GM18499 (cell line): ENCODE data around the gene TRIM77.
"Not testable (repeated sequence)": the region's sequence is repeated elsewhere in the genome, so short reads cannot be mapped to it uniquely, and the experiment has no call there.

Experiments used
- ATAC-seq: cut with Tn5 transposase; IDR thresholded peaks from one replicate; pipeline ENCODE4 v1.9.1; 2021; ENCODE audit warnings: moderate number of reproducible peaks; ENCODE audit not compliant: insufficient read depth, unreplicated experiment

TRIM77 gene

GRCh38 chr11:89709999-89710398, at the start of gene TRIM77:
Gene TRIM77 (plus strand): TSS chr11:89710299. CDS start chr11:89710299, 0 bp downstream.
- ATAC-seq, result not testable (repeated sequence)

GRCh38 chr11:89667001-89667400, 43.1 kb upstream of the TRIM77 start:
- no peak for ATAC-seq

- not testable (repeated sequence) for ATAC-seq
Measured at GRCh38 chr11:89668158-89668557, 41.9 kb upstream of the TRIM77 start.

GRCh38 chr11:89669586-89669985, 40.5 kb upstream of the TRIM77 start:
- not testable (repeated sequence) for ATAC-seq

- ATAC-seq, result not testable (repeated sequence)
Measured at GRCh38 chr11:89669993-89670669, 40.0 kb upstream of the TRIM77 start.

- ATAC-seq, result not testable (repeated sequence)
Measured at GRCh38 chr11:89672547-89672946, 37.6 kb upstream of the TRIM77 start.

GRCh38 chr11:89673380-89673779, 36.7 kb upstream of the TRIM77 start:
- not testable (repeated sequence) for ATAC-seq

GRCh38 chr11:89675383-89675782, 34.7 kb upstream of the TRIM77 start:
- ATAC-seq, result not testable (repeated sequence)

GRCh38 chr11:89675948-89676347, 34.2 kb upstream of the TRIM77 start:
- ATAC-seq, result not testable (repeated sequence)

- not testable (repeated sequence) for ATAC-seq
Measured at GRCh38 chr11:89707080-89707479, 3.0 kb upstream of the TRIM77 start.

- not testable (repeated sequence) for ATAC-seq
Measured at GRCh38 chr11:89724866-89725498, 14.9 kb downstream of the TRIM77 start.

GRCh38 chr11:89730215-89730614, 20.1 kb downstream of the TRIM77 start:
- ATAC-seq, result not testable (repeated sequence)

GRCh38 chr11:89736566-89736965, 26.5 kb downstream of the TRIM77 start:
- no peak for ATAC-seq

- no peak for ATAC-seq
Measured at GRCh38 chr11:89737116-89737515, 27.0 kb downstream of the TRIM77 start.

- not testable (repeated sequence) for ATAC-seq
Measured at GRCh38 chr11:89741406-89741805, 31.3 kb downstream of the TRIM77 start.

- not testable (repeated sequence) for ATAC-seq
Measured at GRCh38 chr11:89744158-89744557, 34.1 kb downstream of the TRIM77 start.

GRCh38 chr11:89750822-89751221, 40.7 kb downstream of the TRIM77 start:
- not testable (repeated sequence) for ATAC-seq
